ENCODE measurements around the gene CSPG4. TPM values are rescaled to one million over a fixed set of nuclear protein-coding genes. Genes with fewer than 3 reads are reported as not detected.
A peak's percentile ranks its signal among the peaks of the same experiment; 100 is the strongest.

CSPG4 gene
- total and polyA plus RNA-seq, 10 of the 15 experiments (the other 5 are each of a cell fraction or from before 2014, with no cell fraction given), result 0.02 to 2.2 (median 0.76) TPM

- no peak for TF ChIP-seq ASH2L (IDR thresholded peaks at IDR 0.05; ENCODE audit: borderline replicate concordance, low read depth)
- TF ChIP-seq SPI1 (IDR thresholded peaks at IDR 0.05; ENCODE audit: borderline replicate concordance, insufficient read depth, low read depth, low read length), result no peak
- TF ChIP-seq SIN3A (IDR thresholded peaks at IDR 0.05; ENCODE audit: low read depth, low read length), result peak; percentile 32; the same call in 1 of the 2 replicates
- TF ChIP-seq ETV6 (conservative IDR thresholded peaks at IDR 0.05 in 1 of 2, IDR thresholded peaks at IDR 0.05 in 1 of 2; ENCODE audit: borderline replicate concordance in 1 of 2, low read depth in 1 of 2), result no peak
- peak; percentile 65 for TF ChIP-seq SKIL (IDR thresholded peaks at IDR 0.05; ENCODE audit: low read depth, poor library complexity, severe bottlenecking)
- no peak for TF ChIP-seq HCFC1 (IDR thresholded peaks at IDR 0.05; ENCODE audit: low read length)
- TF ChIP-seq JUNB (IDR thresholded peaks at IDR 0.05), result 0 out of 2 replicates have a peak, but pooled peaks have one; percentile 21
- peak; percentile 16; the same call in 1 of the 2 replicates for TF ChIP-seq RAD51 (IDR thresholded peaks at IDR 0.05)
- TF ChIP-seq, protein P1, sequence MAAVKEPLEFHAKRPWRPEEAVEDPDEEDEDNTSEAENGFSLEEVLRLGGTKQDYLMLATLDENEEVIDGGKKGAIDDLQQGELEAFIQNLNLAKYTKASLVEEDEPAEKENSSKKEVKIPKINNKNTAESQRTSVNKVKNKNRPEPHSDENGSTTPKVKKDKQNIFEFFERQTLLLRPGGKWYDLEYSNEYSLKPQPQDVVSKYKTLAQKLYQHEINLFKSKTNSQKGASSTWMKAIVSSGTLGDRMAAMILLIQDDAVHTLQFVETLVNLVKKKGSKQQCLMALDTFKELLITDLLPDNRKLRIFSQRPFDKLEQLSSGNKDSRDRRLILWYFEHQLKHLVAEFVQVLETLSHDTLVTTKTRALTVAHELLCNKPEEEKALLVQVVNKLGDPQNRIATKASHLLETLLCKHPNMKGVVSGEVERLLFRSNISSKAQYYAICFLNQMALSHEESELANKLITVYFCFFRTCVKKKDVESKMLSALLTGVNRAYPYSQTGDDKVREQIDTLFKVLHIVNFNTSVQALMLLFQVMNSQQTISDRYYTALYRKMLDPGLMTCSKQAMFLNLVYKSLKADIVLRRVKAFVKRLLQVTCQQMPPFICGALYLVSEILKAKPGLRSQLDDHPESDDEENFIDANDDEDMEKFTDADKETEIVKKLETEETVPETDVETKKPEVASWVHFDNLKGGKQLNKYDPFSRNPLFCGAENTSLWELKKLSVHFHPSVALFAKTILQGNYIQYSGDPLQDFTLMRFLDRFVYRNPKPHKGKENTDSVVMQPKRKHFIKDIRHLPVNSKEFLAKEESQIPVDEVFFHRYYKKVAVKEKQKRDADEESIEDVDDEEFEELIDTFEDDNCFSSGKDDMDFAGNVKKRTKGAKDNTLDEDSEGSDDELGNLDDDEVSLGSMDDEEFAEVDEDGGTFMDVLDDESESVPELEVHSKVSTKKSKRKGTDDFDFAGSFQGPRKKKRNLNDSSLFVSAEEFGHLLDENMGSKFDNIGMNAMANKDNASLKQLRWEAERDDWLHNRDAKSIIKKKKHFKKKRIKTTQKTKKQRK (IDR thresholded peaks at IDR 0.05; ENCODE audit: low read depth, low read length), result no peak
- peak in 1 of 2 experiments; percentile 28; a peak in 1 of 4 replicates for TF ChIP-seq IKZF2 (IDR thresholded peaks at IDR 0.05)
- no peak for TF ChIP-seq YBX1 (IDR thresholded peaks at IDR 0.05)
- TF ChIP-seq, protein P2, sequence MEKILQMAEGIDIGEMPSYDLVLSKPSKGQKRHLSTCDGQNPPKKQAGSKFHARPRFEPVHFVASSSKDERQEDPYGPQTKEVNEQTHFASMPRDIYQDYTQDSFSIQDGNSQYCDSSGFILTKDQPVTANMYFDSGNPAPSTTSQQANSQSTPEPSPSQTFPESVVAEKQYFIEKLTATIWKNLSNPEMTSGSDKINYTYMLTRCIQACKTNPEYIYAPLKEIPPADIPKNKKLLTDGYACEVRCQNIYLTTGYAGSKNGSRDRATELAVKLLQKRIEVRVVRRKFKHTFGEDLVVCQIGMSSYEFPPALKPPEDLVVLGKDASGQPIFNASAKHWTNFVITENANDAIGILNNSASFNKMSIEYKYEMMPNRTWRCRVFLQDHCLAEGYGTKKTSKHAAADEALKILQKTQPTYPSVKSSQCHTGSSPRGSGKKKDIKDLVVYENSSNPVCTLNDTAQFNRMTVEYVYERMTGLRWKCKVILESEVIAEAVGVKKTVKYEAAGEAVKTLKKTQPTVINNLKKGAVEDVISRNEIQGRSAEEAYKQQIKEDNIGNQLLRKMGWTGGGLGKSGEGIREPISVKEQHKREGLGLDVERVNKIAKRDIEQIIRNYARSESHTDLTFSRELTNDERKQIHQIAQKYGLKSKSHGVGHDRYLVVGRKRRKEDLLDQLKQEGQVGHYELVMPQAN (conservative IDR thresholded peaks at IDR 0.05), result peak; percentile 54
- peak; percentile 26; the same call in 1 of the 2 replicates for TF ChIP-seq NFIC (IDR thresholded peaks at IDR 0.05; ENCODE audit: low read depth, low read length)
- TF ChIP-seq PML (IDR thresholded peaks at IDR 0.05; ENCODE audit: low read length), result no peak
- TF ChIP-seq, protein P3, sequence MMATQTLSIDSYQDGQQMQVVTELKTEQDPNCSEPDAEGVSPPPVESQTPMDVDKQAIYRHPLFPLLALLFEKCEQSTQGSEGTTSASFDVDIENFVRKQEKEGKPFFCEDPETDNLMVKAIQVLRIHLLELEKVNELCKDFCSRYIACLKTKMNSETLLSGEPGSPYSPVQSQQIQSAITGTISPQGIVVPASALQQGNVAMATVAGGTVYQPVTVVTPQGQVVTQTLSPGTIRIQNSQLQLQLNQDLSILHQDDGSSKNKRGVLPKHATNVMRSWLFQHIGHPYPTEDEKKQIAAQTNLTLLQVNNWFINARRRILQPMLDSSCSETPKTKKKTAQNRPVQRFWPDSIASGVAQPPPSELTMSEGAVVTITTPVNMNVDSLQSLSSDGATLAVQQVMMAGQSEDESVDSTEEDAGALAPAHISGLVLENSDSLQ (IDR thresholded peaks at IDR 0.05), result no peak
- peak; percentile 34; the same call in 1 of the 2 replicates for TF ChIP-seq MTA3 (IDR thresholded peaks at IDR 0.05; ENCODE audit: borderline replicate concordance, low read length)
- TF ChIP-seq RAD21 (IDR thresholded peaks at IDR 0.05; ENCODE audit: insufficient read depth, low read depth, low read length), result peak; percentile 72
- TF ChIP-seq SUZ12 (IDR thresholded peaks at IDR 0.05; ENCODE audit: unreplicated experiment), result no peak
- TF ChIP-seq ZNF207 (IDR thresholded peaks at IDR 0.05; ENCODE audit: borderline replicate concordance), result no peak
- TF ChIP-seq POU2F2 (IDR thresholded peaks at IDR 0.05; ENCODE audit: borderline replicate concordance, low read depth, low read length), result no peak
- TF ChIP-seq ZNF384 (IDR thresholded peaks at IDR 0.05; ENCODE audit: borderline replicate concordance, low read depth, low read length), result no peak
- no peak for TF ChIP-seq TBL1XR1 (IDR thresholded peaks at IDR 0.05; ENCODE audit: low read depth, low read length)
These were observed 72.0 kb downstream of the CSPG4 start (continued) for GRCh38 chr15:75640483-75641178.
